Gastroesophageal sphincter (tissue), 4 donors: ENCODE results near the gene CPA4. TPM values are rescaled to one million over a fixed set of nuclear protein-coding genes. Genes with fewer than 3 reads are reported as not detected.

Source experiments
- ATAC-seq: fragments of 150-250 bp; one replicate; pipeline ENCODE4 v1.9.1; 2016; ENCODE audit warnings: mild to moderate bottlenecking, moderate library complexity
- H3K27ac ChIP-seq, 4 donors: fragments of 200-600 bp; sonication (generic) in 3 of 4; 1 replicate in 3 of 4; 2 replicates in 1 of 4; pipeline ENCODE4 v1.5.1; 2016 to 2019
- H3K27me3 ChIP-seq: fragments of 200-600 bp; sonication (generic); one replicate; pipeline ENCODE4 v1.5.1; 2019
- H3K36me3 ChIP-seq, 2 donors: fragments of 200-600 bp; sonication (generic); one replicate each; pipeline ENCODE4 v1.5.1; 2019; ENCODE audit warnings: control low read depth in 1 of 2
- H3K4me1 ChIP-seq, 3 donors: fragments of 200-600 bp; sonication (generic); 1 replicate in 2 of 3; 2 replicates in 1 of 3; pipeline ENCODE4 v1.5.1; 2016 to 2019; ENCODE audit warnings: control low read depth in 2 of 3
- H3K4me3 ChIP-seq, 2 donors: fragments of 200-600 bp; sonication (generic); one replicate each; pipeline ENCODE4 v1.5.1; 2019; ENCODE audit warnings: mild to moderate bottlenecking in 1 of 2, moderate library complexity in 1 of 2
- H3K9me3 ChIP-seq, 3 donors: fragments of 200-600 bp; sonication (generic); one replicate each; pipeline ENCODE4 v1.5.1; 2017 to 2019; ENCODE audit warnings: control low read depth in 2 of 3
- CTCF ChIP-seq, 4 experiments: fragments of 200-600 bp in 2 of 4; fragments of 450-650 bp in 2 of 4; sonication (generic) in 1 of 4; IDR thresholded peaks; one replicate each; pipeline ENCODE4 v1.5.1; 2017 to 2019; ENCODE audit warnings: antibody characterized with exemption in 4 of 4, mild to moderate bottlenecking in 2 of 4, moderate library complexity in 2 of 4
- EP300 ChIP-seq: sonication (generic); formaldehyde crosslinking; IDR thresholded peaks from one replicate; pipeline ENCODE4 v1.6.1; 2017; ENCODE audit warnings: antibody characterized with exemption, mild to moderate bottlenecking
- POLR2A ChIP-seq, 2 donors: fragments of 450-650 bp; IDR thresholded peaks; one replicate each; pipeline ENCODE4 v1.6.1; 2017; ENCODE audit warnings: antibody characterized with exemption in 2 of 2, mild to moderate bottlenecking in 2 of 2, moderate library complexity in 1 of 2
- POLR2AphosphoS5 ChIP-seq: sonication (generic); formaldehyde crosslinking; IDR thresholded peaks from one replicate; pipeline ENCODE4 v1.6.1; 2017; ENCODE audit warnings: antibody characterized with exemption
- WGBS, 2 donors: methylation state at CpG; one replicate each; pipeline ENCODE4 v1.1.5; 2018; ENCODE audit warnings: low coverage in 1 of 2; 5-methylcytosine and 5-hydroxymethylcytosine counted together
- total RNA-seq, 4 donors: library from RNA; depleted of rRNA; stranded (reverse); fragments of >200 nt; gene quantifications; one replicate each; pipeline ENCODE4 v1.1.0, GENCODE V29; 2016

CPA4 gene
- total RNA-seq, 4 donors from 2014 or later = 0.93 TPM; not detected in 3

GRCh38 chr7:130353196-130353595 is 60.2 kb downstream of the CPA4 start:
- no peak for TF ChIP-seq POLR2AphosphoS5
- TF ChIP-seq CTCF (IDR thresholded peaks at IDR 0.05) = no peak
- no peak for TF ChIP-seq EP300
- no peak for TF ChIP-seq POLR2A (IDR thresholded peaks at IDR 0.05)
- no peaks in the 10 kb centered on the region for H3K36me3 ChIP-seq
- WGBS, 2 donors = 90 to 97% methylated on average over 7 of the region's 7 CpGs
- H3K9me3 ChIP-seq = no peaks in the 10 kb centered on the region
- no peaks in the 10 kb centered on the region for H3K27me3 ChIP-seq
- H3K4me3 ChIP-seq = no peak overlapping the region
- no peak for ATAC-seq
- peaks cover 0 to 48% (median 29%) of the 10 kb centered on the region in 3 donors for H3K4me1 ChIP-seq
- H3K27ac ChIP-seq = peak overlapping the region in 2 of 4 donors; percentile 38 to 69

GRCh38 chr7:130356121-130356875 is 63.3 kb downstream of the CPA4 start:
- ATAC-seq = peak; percentile 76
- Histone ChIP-seq H3K36me3 (no peaks in the 10 kb centered on the region), H3K27me3 (no peaks in the 10 kb centered on the region), H3K4me3 (no peak overlapping the region), H3K4me1 (peaks cover 0 to 41% (median 23%) of the 10 kb centered on the region in 3 donors), H3K9me3 (peaks cover 0 to 15% (median 0%) of the 10 kb centered on the region in 3 donors), H3K27ac (peak overlapping the region; percentile 32 to 77 (median 70))
- 24 to 42% methylated on average over 2 to 9 of the region's 9 CpGs for WGBS, 2 donors
- no peak for TF ChIP-seq POLR2A (IDR thresholded peaks at IDR 0.05)
- TF ChIP-seq POLR2AphosphoS5 = peak; percentile 72

- TF ChIP-seq POLR2AphosphoS5 (peak; percentile 85), POLR2A (IDR thresholded peaks at IDR 0.05) (no peak), EP300 (no peak), CTCF (IDR thresholded peaks at IDR 0.05) (no peak)
- Histone ChIP-seq H3K9me3 (peaks cover 0 to 15% (median 0%) of the 10 kb centered on the region in 3 donors), H3K4me3 (no peak overlapping the region), H3K27ac (peak overlapping the region; percentile 32 to 77 (median 70)), H3K4me1 (peaks cover 0 to 33% (median 19%) of the 10 kb centered on the region in 3 donors), H3K27me3 (no peaks in the 10 kb centered on the region), H3K36me3 (no peaks in the 10 kb centered on the region)
- 46 to 57% methylated on average over 9 to 12 of the region's 16 CpGs for WGBS, 2 donors
- peak; percentile 78 for ATAC-seq
Measured at GRCh38 chr7:130356876-130357611, 64.1 kb downstream of the CPA4 start.

GRCh38 chr7:130358471-130358870 is 65.5 kb downstream of the CPA4 start:
- H3K4me3 ChIP-seq = no peak overlapping the region
- H3K36me3 ChIP-seq = no peaks in the 10 kb centered on the region
- no peak for TF ChIP-seq EP300
- no peak for TF ChIP-seq POLR2AphosphoS5
- no peak for TF ChIP-seq CTCF (IDR thresholded peaks at IDR 0.05)
- no peak for TF ChIP-seq POLR2A (IDR thresholded peaks at IDR 0.05)
- no peaks in the 10 kb centered on the region for H3K27me3 ChIP-seq
- WGBS, 2 donors = 100% methylated on average over 2 of the region's 4 CpGs; no CpG with 5 or more reads in 1 of the 2 donors
- H3K27ac ChIP-seq = no peak overlapping the region
- peaks cover 0 to 15% (median 0%) of the 10 kb centered on the region in 3 donors for H3K9me3 ChIP-seq
- no peak for ATAC-seq
- H3K4me1 ChIP-seq = peaks cover 0 to 21% (median 14%) of the 10 kb centered on the region in 3 donors

GRCh38 chr7:130359276-130359857 is 66.4 kb downstream of the CPA4 start:
- Histone ChIP-seq H3K4me3 (no peak overlapping the region), H3K4me1 (peaks cover 0 to 21% (median 14%) of the 10 kb centered on the region in 3 donors), H3K36me3 (no peaks in the 10 kb centered on the region), H3K27me3 (no peaks in the 10 kb centered on the region), H3K27ac (no peak overlapping the region), H3K9me3 (peaks cover 0 to 15% (median 0%) of the 10 kb centered on the region in 3 donors)
- no CpG with 5 or more reads among the region's 5 CpGs for WGBS, 2 donors
- no peak for TF ChIP-seq CTCF (IDR thresholded peaks at IDR 0.05)
- TF ChIP-seq EP300 = no peak
- no peak for TF ChIP-seq POLR2AphosphoS5
- no peak for TF ChIP-seq POLR2A (IDR thresholded peaks at IDR 0.05)
- ATAC-seq = no peak
